GM12878 (cell line): Measurements from ENCODE around the gene TSBP1. TPM values are rescaled to one million over a fixed set of nuclear protein-coding genes. Genes with fewer than 3 reads are reported as not detected.
A peak's percentile ranks its signal among the peaks of the same experiment; 100 is the strongest.

Experiments
- ATAC-seq: fragments of 200-7000 bp; cut with Tn5 transposase; 3 replicates; pipeline ENCODE4 v1.9.1; 2020; ENCODE audit warnings: mild to moderate bottlenecking, moderate library complexity
- BruUV-seq: library from RNA; stranded (reverse); fragments of 400-500 nt; replicated peaks from 2 replicates; lab custom pipeline; 2021; lab: Mats Ljungman, UMichigan
- CTCF ChIA-PET: fragments of 300-600 bp; sonication (Branson Sonifier 250); formaldehyde crosslinking; extraction: SDS; loops from one replicate; lab custom pipeline; 2021; ENCODE audit warnings: inconsistent platforms; lab: Yijun Ruan, JAX
- POLR2A ChIA-PET: fragments of 350-600 bp; formaldehyde crosslinking; extraction: SDS; loops from one replicate; lab custom pipeline; 2021; ENCODE audit warnings: inconsistent platforms; lab: Charles Lee
- RAD21 ChIA-PET: fragments of 300-600 bp; sonication (Branson Sonifier 250); formaldehyde crosslinking; loops from one replicate; lab custom pipeline; 2023; ENCODE audit warnings: antibody characterized with exemption; ENCODE audit not compliant: unreplicated experiment; lab: Charles Lee
- SMC1A ChIA-PET: fragments of 300-600 bp; sonication (Branson Sonifier 250); formaldehyde crosslinking; loops from one replicate; lab custom pipeline; 2023; ENCODE audit not compliant: unreplicated experiment, uncharacterized antibody; lab: Charles Lee
- DNase-seq: peaks from one replicate; pipeline ENCODE4 v3.0.0-alpha.2; 2011; ENCODE audit warnings: low read depth, low spot score
- FAIRE-seq: peaks from 3 replicates; lab custom pipeline; 2011; peaks lifted over from hg19 to GRCh38; lab: Jason Lieb, UNC
- H2AFZ ChIP-seq: 2 replicates; pipeline ENCODE4 v1.6.0; 2011; ENCODE audit warnings: low read depth, low read length, control low read depth; ENCODE audit not compliant: control insufficient read depth
- H3K27ac ChIP-seq: 2 replicates; pipeline ENCODE4 v1.5.1; 2011; ENCODE audit warnings: control low read depth; ENCODE audit not compliant: control insufficient read depth, insufficient read depth
- H3K27me3 ChIP-seq, 2 experiments: replicated peaks in 1 of 2; 2 replicates each; pipeline versions ENCODE4 v1.6.0 to v1.6.1; 2011; ENCODE audit warnings: low read length in 1 of 2; ENCODE audit not compliant: control insufficient read depth in 2 of 2, insufficient read depth in 2 of 2
- H3K36me3 ChIP-seq, 2 experiments: 2 replicates each; pipeline ENCODE4 v1.5.1; 2011; ENCODE audit warnings: low read length in 1 of 2; ENCODE audit not compliant: control insufficient read depth in 2 of 2, insufficient read depth in 2 of 2
- H3K4me1 ChIP-seq: 2 replicates; pipeline ENCODE4 v1.6.1; 2011; ENCODE audit warnings: mild to moderate bottlenecking, low read length, moderate library complexity, mixed read lengths; ENCODE audit not compliant: control insufficient read depth, insufficient read depth
- H3K4me2 ChIP-seq: 2 replicates; pipeline ENCODE4 v1.6.0; 2011; ENCODE audit warnings: control low read depth; ENCODE audit not compliant: control insufficient read depth, insufficient read depth
- H3K4me3 ChIP-seq: fragments of 200-600 bp; sonication (generic); 2 replicates; pipeline ENCODE4 v1.5.1; 2016
- H3K79me2 ChIP-seq: 2 replicates; pipeline ENCODE4 v1.6.0; 2011; ENCODE audit warnings: low read length; ENCODE audit not compliant: control insufficient read depth, insufficient read depth
- H3K9ac ChIP-seq: 2 replicates; pipeline ENCODE4 v1.8.0; 2011; ENCODE audit warnings: low read length, control low read depth, mixed read lengths; ENCODE audit not compliant: control insufficient read depth, insufficient read depth
- H3K9me3 ChIP-seq: replicated peaks from 3 replicates; pipeline ENCODE4 v1.5.1; 2011; ENCODE audit warnings: mild to moderate bottlenecking, low read length; ENCODE audit not compliant: control insufficient read depth, insufficient read depth
- H4K20me1 ChIP-seq: 2 replicates; pipeline ENCODE4 v1.6.0; 2011; ENCODE audit not compliant: control insufficient read depth, insufficient read depth
- ASH2L ChIP-seq: fragments of 300-600, 200-600 bp; sonication (generic); IDR thresholded peaks from 2 replicates; pipeline ENCODE4 v1.6.1; 2017; ENCODE audit warnings: low read depth, mild to moderate bottlenecking, borderline replicate concordance
- ATF7 ChIP-seq: fragments of 450-650 bp; IDR thresholded peaks from 2 replicates; pipeline ENCODE4 v1.6.1; 2016; ENCODE audit warnings: low read depth, mild to moderate bottlenecking
- HDAC6 ChIP-seq: fragments of 200-600 bp; sonication (generic); IDR thresholded peaks from one replicate; pipeline ENCODE4 v1.8.0; 2017; ENCODE audit warnings: antibody characterized with exemption; ENCODE audit not compliant: unreplicated experiment
- MEF2B ChIP-seq: fragments of 450-650 bp; IDR thresholded peaks from 2 replicates; pipeline ENCODE4 v1.6.1; 2018; ENCODE audit warnings: mild to moderate bottlenecking, moderate library complexity; ENCODE audit not compliant: partially characterized antibody, poor library complexity, severe bottlenecking
- POU2F2 ChIP-seq: IDR thresholded peaks from 3 replicates; pipeline ENCODE4 v1.6.1; 2011; ENCODE audit warnings: low read depth, mild to moderate bottlenecking, low read length, borderline replicate concordance
- SIX5 ChIP-seq: IDR thresholded peaks from 2 replicates; pipeline ENCODE4 v1.6.1; 2011; ENCODE audit warnings: mild to moderate bottlenecking, low read depth, low read length, moderate library complexity; ENCODE audit not compliant: severe bottlenecking
- STAT3 ChIP-seq: IDR thresholded peaks from 2 replicates; pipeline ENCODE4 v1.6.1; 2011; ENCODE audit warnings: low read depth, low read length, improper control_type of control experiment
- WGBS: methylation state at CpG from one replicate; pipeline ENCODE4 v1.1.6; 2016; ENCODE audit warnings: low lambda C conversion rate; ENCODE audit not compliant: insufficient replicate concordance, insufficient coverage; ENCODE audit errors: missing lambda C conversion rate; 5-methylcytosine and 5-hydroxymethylcytosine counted together
- in situ Hi-C: fragments of 300-500 bp; cut with MboI; formaldehyde crosslinking; loops from 9 replicates; pipeline ENCODE4 v1.14.3; 2018; ENCODE audit warnings: mixed read lengths
- intact Hi-C: fragments of 100-400 bp; cut with micrococcal nuclease; formaldehyde crosslinking; loops from one replicate; pipeline ENCODE4 v1.14.2; 2022; ENCODE audit not compliant: unreplicated experiment
- polyA plus RNA-seq, 11 experiments: library from polyadenylated mRNA; depleted of rRNA in 4 of 11; unstranded in 6 of 11; stranded (reverse) in 5 of 11; fragments of >200 nt; fragmentation: Nextera tagmentation in 4 of 11; fragmentation: Illumina TruSeq in 1 of 11; extraction: Ambion mirVana in 4 of 11; extraction: Trizol in 1 of 11; gene quantifications; 1 replicate in 1 of 11; 2 replicates in 10 of 11; pipeline versions ENCODE4 v1.2.1 to v1.2.3, GENCODE V29; 2011 to 2016; ENCODE audit warnings: inconsistent platforms in 2 of 11, missing spikeins in 2 of 11, low read depth in 1 of 11
- total RNA-seq, 4 experiments: library from RNA; depleted of rRNA in 3 of 4; stranded (reverse); fragments of >200 nt in 3 of 4; fragmentation: Illumina TruSeq in 1 of 4; extraction: Trizol in 1 of 4; gene quantifications; 2 replicates each; pipeline versions ENCODE4 v1.2.1 to v1.2.3, GENCODE V29; 2013 to 2021

The TSBP1 gene
- total and polyA plus RNA-seq, 10 of the 15 experiments (the other 5 are each of a cell fraction or from before 2014, with no cell fraction given) = not detected

DNA sequence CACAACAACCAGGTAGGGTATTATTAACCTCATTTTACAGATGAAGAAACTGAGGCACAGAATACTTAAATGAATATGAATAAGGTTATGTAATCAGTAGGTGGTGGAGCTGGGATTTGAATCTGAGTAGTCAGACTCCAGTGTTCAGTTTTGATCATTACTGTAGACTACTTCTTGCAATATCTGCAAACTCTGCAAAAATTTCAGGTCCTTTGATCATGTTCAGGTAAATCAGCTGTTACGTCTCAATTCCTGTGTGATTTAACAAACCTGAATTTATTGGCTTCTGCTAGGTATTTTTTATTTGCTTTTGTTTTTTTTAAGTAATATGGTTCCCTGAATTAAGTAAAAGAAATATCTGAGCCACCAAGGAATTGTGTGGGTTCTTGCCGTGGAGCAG, 77.1 kb downstream of the TSBP1 start (continued):
- TF ChIP-seq ASH2L = no peak
- TF ChIP-seq SIX5 = no peak
- no peak for TF ChIP-seq POU2F2
- TF ChIP-seq, all 136 proteins: peak for 0

DNA sequence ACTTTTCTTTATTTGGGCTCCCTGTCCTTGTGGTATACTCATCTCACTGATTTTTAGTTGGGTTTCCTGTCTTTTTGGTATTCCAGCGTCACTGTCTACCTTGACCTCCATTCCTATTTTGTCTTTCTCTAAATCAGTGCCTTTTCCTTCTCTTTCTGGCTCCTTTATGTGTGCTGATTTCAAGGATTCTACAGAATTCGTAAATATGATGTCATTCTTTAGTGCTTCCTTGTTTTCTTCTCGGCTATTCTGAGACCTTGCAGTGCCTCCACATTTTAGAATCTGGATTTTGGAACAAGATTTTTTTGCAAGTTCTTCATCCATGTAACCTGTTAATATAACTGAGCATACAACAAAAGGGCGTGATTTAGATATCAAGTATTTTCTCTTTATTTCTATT, 78.0 kb downstream of the TSBP1 start:
- ChIA-PET POLR2A (no interaction called here), RAD21 (no interaction called here), SMC1A (no interaction called here)
- no peak overlapping the region for H3K27ac ChIP-seq
- 34% methylated on average over 4 of the region's 4 CpGs for WGBS
- no peak for TF ChIP-seq STAT3
- TF ChIP-seq ATF7 = 0 out of 2 replicates have a peak, but pooled peaks have one; percentile 26
- TF ChIP-seq, all 136 proteins: peak for 1
- FAIRE-seq (no peak), DNase-seq (no peak), ATAC-seq (no peak)
- H3K4me2 ChIP-seq = no peak overlapping the region
- intact Hi-C loops = no loop called here
- no peaks in the 10 kb centered on the region for H3K4me1 ChIP-seq
- no peaks in the 10 kb centered on the region for H3K27me3 ChIP-seq
- no peaks in the 10 kb centered on the region for H3K36me3 ChIP-seq
- H2AFZ ChIP-seq = no peak overlapping the region
- in situ Hi-C loops = no loop called here
- no peaks in the 10 kb centered on the region for H3K9me3 ChIP-seq
- H3K79me2 ChIP-seq = no peaks in the 10 kb centered on the region
- no TSS peak for BruUV-seq
- H4K20me1 ChIP-seq = no peaks in the 10 kb centered on the region
- no peak overlapping the region for H3K9ac ChIP-seq
- no peak overlapping the region for H3K4me3 ChIP-seq
- CTCF ChIA-PET = no interaction called here

GRCh38 chr6:32291543-32291942, 80.2 kb downstream of the TSBP1 start:
- in situ Hi-C loops = no loop called here
- Histone ChIP-seq H3K36me3 (no peaks in the 10 kb centered on the region), H3K27me3 (no peaks in the 10 kb centered on the region), H3K9me3 (no peaks in the 10 kb centered on the region), H4K20me1 (no peaks in the 10 kb centered on the region), H2AFZ (no peak overlapping the region), H3K4me3 (no peak overlapping the region), H3K9ac (no peak overlapping the region), H3K27ac (no peak overlapping the region), H3K4me2 (no peak overlapping the region), H3K4me1 (no peaks in the 10 kb centered on the region), H3K79me2 (no peaks in the 10 kb centered on the region)
- POLR2A ChIA-PET = interaction anchor here (0.5 kb wide), 1 partner anchor 775 kb away, joined by 3 read pairs; no protein-coding TSS in a partner anchor
- FAIRE-seq (no peak), ATAC-seq (no peak), DNase-seq (no peak)
- RAD21 ChIA-PET = no interaction called here
- no TSS peak for BruUV-seq
- SMC1A ChIA-PET = interaction anchor here (0.7 kb wide), 1 partner anchor 149 kb away, joined by 3 read pairs; no protein-coding TSS in a partner anchor
- intact Hi-C loops = no loop called here
- CTCF ChIA-PET = no interaction called here
- WGBS = 0% methylated on average over 1 of the region's 1 CpG
- TF ChIP-seq HDAC6 = no peak
- no peak for TF ChIP-seq MEF2B
